BLaER1 treated with 17β-estradiol and CSF1 and Interleukin-3, amounts not matched to agents 10 nM and 100 nM (cell line): ENCODE data around the gene SDK1.

ENCODE experiments used
- H3K27ac ChIP-seq, 11 experiments: shearing (Covaris generic); formaldehyde crosslinking; 2 replicates each; pipeline ENCODE4 v1.8.1; 2022
- H3K27me3 ChIP-seq, 11 experiments: shearing (Covaris generic); formaldehyde crosslinking; 2 replicates each; pipeline ENCODE4 v1.8.1; 2022
- H3K36me3 ChIP-seq, 11 experiments: shearing (Covaris generic); formaldehyde crosslinking; 2 replicates each; pipeline ENCODE4 v1.8.1; 2022
- H3K4me1 ChIP-seq, 10 experiments: shearing (Covaris generic); formaldehyde crosslinking; 2 replicates each; pipeline ENCODE4 v1.8.1; 2022
- H3K4me2 ChIP-seq, 11 experiments: shearing (Covaris generic); formaldehyde crosslinking; 2 replicates each; pipeline ENCODE4 v1.8.1; 2022
- H3K4me3 ChIP-seq, 10 experiments: shearing (Covaris generic); formaldehyde crosslinking; 2 replicates each; pipeline ENCODE4 v1.8.1; 2022
- H3K9ac ChIP-seq, 11 experiments: shearing (Covaris generic); formaldehyde crosslinking; 2 replicates each; pipeline ENCODE4 v1.8.1; 2022
- H3K9me3 ChIP-seq, 11 experiments: shearing (Covaris generic); formaldehyde crosslinking; replicated peaks in 1 of 11; 2 replicates each; pipeline ENCODE4 v1.8.1; 2022
- H4K20me1 ChIP-seq, 11 experiments: shearing (Covaris generic); formaldehyde crosslinking; 2 replicates each; pipeline ENCODE4 v1.8.1; 2022
- Cebpa-rat ChIP-seq, 11 experiments: shearing (Covaris generic); IDR thresholded peaks; 2 replicates each; pipeline ENCODE4 v1.8.1; 2022

The SDK1 gene

GRCh38 chr7:4282434-4283223 lies 981.6 kb downstream of the SDK1 start:
- Histone ChIP-seq H3K4me1 (peaks cover 0 to 21% (median 2%) of the 10 kb centered on the region in 10 experiments; a peak in 7 of 20 replicates), H3K9me3 (peaks cover 0 to 6% (median 0%) of the 10 kb centered on the region in 11 experiments; a peak in 1 of 22 replicates), H4K20me1 (no peaks in the 10 kb centered on the region), H3K9ac (no peak overlapping the region), H3K36me3 (no peaks in the 10 kb centered on the region), H3K4me2 (no peak overlapping the region), H3K27me3 (no peaks in the 10 kb centered on the region), H3K4me3 (no peak overlapping the region), H3K27ac (no peak overlapping the region)
- TF ChIP-seq Cebpa-rat (IDR thresholded peaks at IDR 0.05) = no peak

DNA sequence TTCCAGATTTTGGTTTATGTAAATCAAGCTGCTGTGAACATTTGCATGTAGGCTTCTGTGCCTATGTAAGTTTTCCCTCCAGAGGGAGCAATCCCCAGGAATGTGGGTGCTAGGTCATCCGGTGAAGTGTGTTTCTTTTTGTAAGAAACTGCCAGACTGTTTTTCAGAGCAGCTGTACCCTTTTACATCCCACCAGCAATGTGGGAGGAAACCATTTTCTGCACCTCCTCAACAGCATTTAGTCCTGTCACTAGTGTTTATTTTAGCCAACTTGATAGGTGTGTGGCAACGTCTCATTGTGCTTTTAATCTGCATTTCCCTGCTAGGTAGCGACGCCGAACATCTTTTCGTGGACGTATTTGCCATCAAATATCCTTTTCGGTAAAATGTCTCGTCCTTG lies 985.3 kb downstream of the SDK1 start:
- no peak overlapping the region for H3K4me3 ChIP-seq
- no peaks in the 10 kb centered on the region for H4K20me1 ChIP-seq
- H3K27me3 ChIP-seq = no peaks in the 10 kb centered on the region
- no peak overlapping the region for H3K4me2 ChIP-seq
- H3K27ac ChIP-seq = no peak overlapping the region
- no peak overlapping the region for H3K9ac ChIP-seq
- H3K4me1 ChIP-seq = peaks cover 0 to 16% (median 0%) of the 10 kb centered on the region in 10 experiments; a peak in 7 of 20 replicates
- no peaks in the 10 kb centered on the region for H3K36me3 ChIP-seq
- no peak for TF ChIP-seq Cebpa-rat (IDR thresholded peaks at IDR 0.05)
- H3K9me3 ChIP-seq = peaks cover 12 to 19% (median 14%) of the 10 kb centered on the region in 11 experiments; a peak in 21 of 22 replicates

- Histone ChIP-seq H3K4me3 (no peak overlapping the region), H3K9me3 (peaks cover 36 to 44% (median 39%) of the 10 kb centered on the region in 11 experiments), H3K36me3 (no peaks in the 10 kb centered on the region; a peak in 1 of 22 replicates), H4K20me1 (no peaks in the 10 kb centered on the region), H3K27ac (no peak overlapping the region), H3K4me2 (peak overlapping the region in 4 of 11 experiments; percentile 28 to 60 (median 39); a peak in 5 of 22 replicates), H3K4me1 (peaks cover 0 to 16% (median 0%) of the 10 kb centered on the region in 10 experiments; a peak in 6 of 20 replicates), H3K27me3 (no peaks in the 10 kb centered on the region), H3K9ac (no peak overlapping the region)
- TF ChIP-seq Cebpa-rat (IDR thresholded peaks at IDR 0.05) = peak in 1 of 11 experiments; percentile 54; a peak in 1 of 22 replicates
These were observed 987.8 kb downstream of the SDK1 start for GRCh38 chr7:4288791-4289394.

DNA sequence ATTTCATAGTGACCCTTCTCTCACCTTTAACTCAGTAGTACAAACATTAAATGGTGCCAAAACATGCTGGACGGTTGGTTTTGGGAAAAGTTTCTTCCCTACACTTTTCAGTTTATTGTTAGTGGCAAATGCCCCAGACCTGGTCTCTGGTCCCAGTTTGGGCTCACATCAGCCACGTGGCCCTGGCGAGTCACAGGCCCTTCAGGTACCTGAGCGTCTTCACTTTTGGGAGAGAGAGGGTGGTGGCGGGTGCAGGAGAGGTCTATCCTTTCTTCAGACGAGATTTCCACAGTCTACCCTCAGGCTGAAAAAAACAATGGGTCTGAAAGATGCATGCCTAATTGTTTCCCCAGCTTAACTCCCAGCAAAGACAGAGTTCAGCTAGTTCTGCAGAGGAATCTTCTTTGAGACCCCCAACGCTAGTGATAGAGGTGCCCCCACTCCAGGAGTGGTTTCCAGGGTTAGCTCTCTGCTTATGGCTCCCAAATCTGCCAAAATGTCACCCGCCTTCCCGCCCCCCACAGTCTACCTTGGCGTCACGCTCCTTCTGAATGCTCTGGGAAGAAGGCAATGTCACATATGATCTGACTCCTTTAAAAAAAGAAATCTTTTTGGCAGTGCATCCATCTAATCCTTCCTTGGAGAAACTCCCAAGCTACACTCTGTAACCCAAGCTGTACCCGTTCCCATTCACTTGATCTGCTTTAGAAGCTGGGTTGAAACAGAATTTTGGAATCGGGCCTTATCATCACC lies 996.3 kb downstream of the SDK1 start:
- Histone ChIP-seq H4K20me1 (no peaks in the 10 kb centered on the region), H3K9ac (no peak overlapping the region), H3K4me3 (no peak overlapping the region), H3K4me1 (no peaks in the 10 kb centered on the region), H3K36me3 (no peaks in the 10 kb centered on the region; a peak in 1 of 22 replicates), H3K4me2 (no peak overlapping the region), H3K27me3 (no peaks in the 10 kb centered on the region), H3K27ac (no peak overlapping the region), H3K9me3 (peaks cover 21 to 44% (median 33%) of the 10 kb centered on the region in 11 experiments)
- no peak for TF ChIP-seq Cebpa-rat (IDR thresholded peaks at IDR 0.05)

- no peaks in the 10 kb centered on the region; a peak in 1 of 22 replicates for H3K36me3 ChIP-seq
- no peak overlapping the region for H3K9ac ChIP-seq
- no peaks in the 10 kb centered on the region for H3K27me3 ChIP-seq
- no peak overlapping the region for H3K4me2 ChIP-seq
- TF ChIP-seq Cebpa-rat (IDR thresholded peaks at IDR 0.05) = no peak
- H3K4me1 ChIP-seq = no peaks in the 10 kb centered on the region
- no peak overlapping the region for H3K27ac ChIP-seq
- no peak overlapping the region for H3K4me3 ChIP-seq
- H3K9me3 ChIP-seq = peaks cover 16 to 39% (median 28%) of the 10 kb centered on the region in 11 experiments
- no peaks in the 10 kb centered on the region for H4K20me1 ChIP-seq
These were observed 996.8 kb downstream of the SDK1 start for GRCh38 chr7:4297918-4298219.

GRCh38 chr7:4299431-4299830 lies 998.4 kb downstream of the SDK1 start:
- H3K36me3 ChIP-seq = no peaks in the 10 kb centered on the region
- no peaks in the 10 kb centered on the region for H4K20me1 ChIP-seq
- H3K27ac ChIP-seq = no peak overlapping the region
- H3K9ac ChIP-seq = no peak overlapping the region
- no peak overlapping the region for H3K4me2 ChIP-seq
- H3K4me1 ChIP-seq = no peaks in the 10 kb centered on the region
- TF ChIP-seq Cebpa-rat (IDR thresholded peaks at IDR 0.05) = no peak
- H3K9me3 ChIP-seq = peaks cover under 1 to 23% (median 13%) of the 10 kb centered on the region in 11 experiments; a peak in 15 of 22 replicates
- H3K27me3 ChIP-seq = no peaks in the 10 kb centered on the region
- H3K4me3 ChIP-seq = no peak overlapping the region

DNA sequence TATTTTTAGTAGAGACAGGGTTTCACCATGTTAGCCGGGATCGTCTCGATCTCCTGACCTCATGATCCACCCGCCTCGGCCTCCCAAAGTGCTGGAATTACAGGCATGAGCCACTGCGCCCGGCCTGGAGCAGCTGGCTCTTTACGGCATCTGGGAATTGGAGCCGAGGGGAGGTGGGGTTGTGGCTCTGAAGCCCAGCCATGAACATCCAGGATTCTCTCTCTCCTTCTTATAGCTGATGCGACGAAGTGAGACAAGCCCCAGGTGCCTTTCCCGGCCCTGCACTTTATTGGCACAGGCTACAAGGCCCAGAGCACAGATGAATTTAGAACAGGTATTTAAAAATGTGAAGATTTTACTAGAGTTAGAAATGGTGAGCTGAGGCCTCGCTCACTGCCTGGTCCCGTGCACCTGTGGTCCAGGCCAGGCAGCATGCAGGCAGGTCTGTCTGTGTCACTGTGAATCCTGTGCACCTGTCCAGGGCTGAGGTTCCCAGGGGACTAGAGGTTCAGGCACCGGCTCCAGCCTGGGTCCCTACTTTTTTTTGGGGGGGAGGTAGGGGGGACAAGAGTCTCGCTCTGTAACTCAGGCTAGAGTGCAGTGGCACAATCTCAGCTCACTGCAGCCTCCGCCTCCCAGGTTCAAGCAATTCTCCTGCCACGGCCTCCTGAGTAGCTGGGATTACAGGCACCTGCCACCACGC lies 1001.3 kb downstream of the SDK1 start:
- TF ChIP-seq Cebpa-rat (IDR thresholded peaks at IDR 0.05) = no peak
- Histone ChIP-seq H3K36me3 (no peaks in the 10 kb centered on the region), H3K9ac (no peak overlapping the region), H4K20me1 (no peaks in the 10 kb centered on the region), H3K27ac (no peak overlapping the region), H3K27me3 (no peaks in the 10 kb centered on the region), H3K4me3 (no peak overlapping the region), H3K9me3 (peaks cover 0 to 2% (median 0%) of the 10 kb centered on the region in 11 experiments; a peak in 3 of 22 replicates), H3K4me1 (no peaks in the 10 kb centered on the region), H3K4me2 (no peak overlapping the region)

- H3K27me3 ChIP-seq = no peaks in the 10 kb centered on the region
- peaks cover 0 to 8% (median 0%) of the 10 kb centered on the region in 11 experiments; a peak in 4 of 22 replicates for H3K9me3 ChIP-seq
- no peak for TF ChIP-seq Cebpa-rat (IDR thresholded peaks at IDR 0.05)
These were observed 1006.5 kb downstream of the SDK1 start for GRCh38 chr7:4307316-4308204.

More at GRCh38 chr7:4307316-4308204, 1006.5 kb downstream of the SDK1 start:
- Histone ChIP-seq H3K4me2 (no peak overlapping the region), H3K9ac (no peak overlapping the region), H4K20me1 (no peaks in the 10 kb centered on the region), H3K4me1 (no peaks in the 10 kb centered on the region), H3K4me3 (no peak overlapping the region), H3K36me3 (no peaks in the 10 kb centered on the region), H3K27ac (no peak overlapping the region)
